GM13976 (cell line): Measurements from ENCODE around the gene ZNF117.

Experiments used
- DNase-seq: peaks from one replicate; pipeline ENCODE4 v3.0.0; 2012; ENCODE audit warnings: low spot score
- CTCF ChIP-seq: IDR thresholded peaks from 2 replicates; pipeline ENCODE4 v1.5.1; 2012; ENCODE audit warnings: borderline replicate concordance, mild to moderate bottlenecking; ENCODE audit not compliant: insufficient read depth; ENCODE audit errors: extremely low read depth, missing control alignments, control extremely low read depth
- in situ Hi-C: fragments of 300-500 bp; cut with MboI; formaldehyde crosslinking; loops from one replicate; pipeline ENCODE4 v1.12.0; 2022; ENCODE audit warnings: low sequenced_read_pairs, mixed read lengths, inconsistent platforms; ENCODE audit not compliant: unreplicated experiment

Gene ZNF117

GRCh38 chr7:64998865-64999164 is 8.0 kb upstream of the ZNF117 start:
- no peak for TF ChIP-seq CTCF
- in situ Hi-C loops = no loop called here
- no peak for DNase-seq

GRCh38 chr7:64997927-64998391 is 7.1 kb upstream of the ZNF117 start:
- in situ Hi-C loops = no loop called here
- no peak for TF ChIP-seq CTCF
- no peak for DNase-seq

DNA sequence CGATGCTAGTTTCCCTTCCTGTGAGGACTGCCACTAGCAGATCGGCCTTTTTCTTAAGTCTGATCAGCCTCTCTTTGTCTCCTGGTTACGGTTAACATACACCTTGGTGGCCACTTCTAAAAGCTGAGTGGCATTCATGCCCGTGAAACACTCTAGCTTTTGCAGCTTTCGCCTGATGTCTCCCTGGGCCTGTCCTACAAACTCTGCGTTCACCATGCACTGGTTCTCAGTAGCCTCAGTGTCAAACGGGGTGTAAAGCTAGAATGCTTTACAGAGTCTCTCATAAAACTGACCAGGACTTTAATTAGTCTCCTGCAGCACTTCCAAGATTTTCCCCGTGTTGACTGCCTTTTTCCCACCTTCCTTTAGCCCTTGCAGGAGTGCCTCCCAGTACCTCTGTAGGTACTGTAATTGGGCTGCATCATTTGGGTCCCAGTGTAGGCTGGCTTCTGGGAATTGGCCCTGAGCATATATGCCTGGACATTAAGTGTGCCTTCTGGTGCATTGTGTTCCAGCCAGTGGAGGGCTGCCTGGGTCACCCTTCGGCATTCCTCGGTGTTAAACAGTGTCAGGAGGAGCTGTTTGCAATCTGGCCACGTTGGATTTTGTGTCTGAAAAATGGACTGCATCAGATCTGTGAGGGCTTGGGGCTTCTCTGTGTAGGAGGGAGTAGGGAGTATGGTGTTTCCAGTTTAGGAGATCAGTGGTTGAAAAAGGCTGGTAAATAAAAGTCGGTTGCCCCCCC is 6.5 kb upstream of the ZNF117 start:
- TF ChIP-seq CTCF = no peak
- in situ Hi-C loops = no loop called here

GRCh38 chr7:64996305-64996704 is 5.5 kb upstream of the ZNF117 start:
- TF ChIP-seq CTCF = no peak
- no peak for DNase-seq
- in situ Hi-C loops = no loop called here

More for the DNA sequence above, 6.5 kb upstream of the ZNF117 start:
- DNase-seq = no peak

- TF ChIP-seq CTCF = no peak
- no peak for DNase-seq
- in situ Hi-C loops = no loop called here
Measured at GRCh38 chr7:64993901-64994300, 3.1 kb upstream of the ZNF117 start.

DNA sequence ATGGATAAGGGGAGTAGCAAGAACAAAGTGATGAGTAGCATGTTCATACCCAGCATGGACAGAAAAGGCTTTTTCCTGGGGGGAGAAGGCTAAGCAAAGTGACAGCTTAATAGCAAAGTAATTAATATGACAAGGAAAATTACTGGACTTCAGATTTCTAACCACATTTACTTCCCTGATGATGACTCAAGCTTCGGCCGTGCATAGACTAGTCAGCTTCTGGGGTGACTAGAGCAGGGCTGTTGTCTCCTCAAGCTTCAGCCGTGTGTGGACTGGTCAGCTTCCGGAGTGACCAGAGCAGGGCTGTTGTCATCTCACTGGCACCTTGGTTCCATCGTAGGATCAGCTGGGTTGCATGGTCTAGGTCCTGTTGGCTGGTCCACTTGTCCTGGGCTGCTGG is 2.1 kb upstream of the ZNF117 start:
- in situ Hi-C loops = no loop called here
- no peak for TF ChIP-seq CTCF
- DNase-seq = no peak
